ENCODE measurements around the gene TCF19. TPM values are rescaled to one million over a fixed set of nuclear protein-coding genes. Genes with fewer than 3 reads are reported as not detected.

Gene TCF19
- total RNA-seq, 2 donors from 2014 or later = 8.8 to 39.6 TPM

GRCh38 chr6:31205638-31206037, 47.2 kb downstream of the TCF19 start:
- intact Hi-C loops (cut with DNase I) = no loop called here
- TF ChIP-seq, protein P1, sequence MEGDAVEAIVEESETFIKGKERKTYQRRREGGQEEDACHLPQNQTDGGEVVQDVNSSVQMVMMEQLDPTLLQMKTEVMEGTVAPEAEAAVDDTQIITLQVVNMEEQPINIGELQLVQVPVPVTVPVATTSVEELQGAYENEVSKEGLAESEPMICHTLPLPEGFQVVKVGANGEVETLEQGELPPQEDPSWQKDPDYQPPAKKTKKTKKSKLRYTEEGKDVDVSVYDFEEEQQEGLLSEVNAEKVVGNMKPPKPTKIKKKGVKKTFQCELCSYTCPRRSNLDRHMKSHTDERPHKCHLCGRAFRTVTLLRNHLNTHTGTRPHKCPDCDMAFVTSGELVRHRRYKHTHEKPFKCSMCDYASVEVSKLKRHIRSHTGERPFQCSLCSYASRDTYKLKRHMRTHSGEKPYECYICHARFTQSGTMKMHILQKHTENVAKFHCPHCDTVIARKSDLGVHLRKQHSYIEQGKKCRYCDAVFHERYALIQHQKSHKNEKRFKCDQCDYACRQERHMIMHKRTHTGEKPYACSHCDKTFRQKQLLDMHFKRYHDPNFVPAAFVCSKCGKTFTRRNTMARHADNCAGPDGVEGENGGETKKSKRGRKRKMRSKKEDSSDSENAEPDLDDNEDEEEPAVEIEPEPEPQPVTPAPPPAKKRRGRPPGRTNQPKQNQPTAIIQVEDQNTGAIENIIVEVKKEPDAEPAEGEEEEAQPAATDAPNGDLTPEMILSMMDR (IDR thresholded peaks at IDR 0.05) = no peak
- Histone ChIP-seq H3K4me1 (peaks cover 7% of the 10 kb centered on the region), H3K9ac (ENCODE audit: low read depth in 2 of 2, low read length in 2 of 2) (no peak overlapping the region), H3K4me3 (no peak overlapping the region), H3K27me3 (no peaks in the 10 kb centered on the region), H3K36me3 (no peaks in the 10 kb centered on the region), H3K27ac (peak overlapping the region; percentile 24), H3K9me3 (no peaks in the 10 kb centered on the region)
- no peak for DNase-seq

DNA sequence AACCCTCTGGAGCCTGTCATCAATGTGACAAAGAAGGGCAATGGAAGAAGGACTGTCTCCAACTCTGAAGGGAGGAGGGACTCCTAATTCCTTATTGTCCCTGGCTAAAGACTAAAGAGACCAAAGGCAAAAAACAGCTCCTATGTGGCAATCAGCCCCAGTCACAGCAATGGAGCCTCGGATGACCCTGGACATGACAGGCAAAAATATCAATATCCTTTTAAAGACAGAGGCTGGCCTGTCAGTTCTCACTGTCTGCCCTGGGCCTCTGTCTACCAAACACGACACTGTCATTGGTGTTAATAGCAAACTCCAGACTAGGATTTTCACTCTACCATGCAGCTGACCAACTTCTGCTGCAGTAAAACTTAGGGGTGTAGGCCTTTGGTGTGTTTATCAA, 50.1 kb downstream of the TCF19 start:
- Histone ChIP-seq H3K4me1 (no peaks in the 10 kb centered on the region), H3K27me3 (no peaks in the 10 kb centered on the region), H3K27ac (no peak overlapping the region), H3K36me3 (no peaks in the 10 kb centered on the region), H3K9me3 (no peaks in the 10 kb centered on the region), H3K9ac (ENCODE audit: low read depth in 2 of 2, low read length in 2 of 2) (no peak overlapping the region), H3K4me3 (no peak overlapping the region)
- DNase-seq = no peak
- intact Hi-C loops (cut with DNase I) = no loop called here
- TF ChIP-seq, protein P1 (IDR thresholded peaks at IDR 0.05) = no peak

DNA sequence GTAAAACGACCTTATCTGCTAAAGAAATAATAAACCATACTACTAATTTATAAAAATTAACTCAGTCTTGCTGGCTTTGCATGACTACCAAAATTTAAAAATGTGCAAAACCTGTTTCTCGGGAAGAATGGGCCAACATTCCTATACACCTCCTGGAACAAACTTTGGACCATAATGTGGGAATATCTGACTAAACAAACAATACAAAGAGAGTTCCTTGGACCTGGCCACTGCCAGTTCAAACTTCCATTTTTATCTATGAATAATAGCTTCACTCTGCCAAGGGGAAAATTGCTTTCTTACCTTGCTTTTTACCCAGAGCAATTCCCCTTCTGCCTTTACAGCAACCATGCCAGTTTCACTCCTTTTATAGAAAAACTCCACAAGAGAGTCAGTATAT, 50.7 kb downstream of the TCF19 start:
- no peak for DNase-seq
- intact Hi-C loops (cut with DNase I) = no loop called here

DNA sequence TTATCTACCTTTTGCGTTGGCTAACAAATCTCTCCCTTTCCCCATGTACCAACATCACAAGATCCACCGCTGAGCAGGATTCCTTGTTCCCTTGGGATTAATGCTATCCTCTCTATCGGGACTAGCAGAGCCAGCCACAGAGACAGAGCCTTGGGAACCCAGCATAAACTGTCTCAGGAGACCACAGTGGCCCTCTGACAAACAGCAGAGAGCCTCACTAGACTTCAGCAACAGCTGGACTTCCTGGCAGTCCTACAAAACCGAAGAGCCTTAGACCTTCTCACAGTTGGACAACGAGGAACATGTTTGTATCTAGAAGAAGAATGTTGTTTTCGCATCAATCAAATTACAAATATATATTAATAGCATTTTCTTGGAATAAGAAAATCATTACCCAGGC, 51.7 kb downstream of the TCF19 start:
- Histone ChIP-seq H3K4me1 (no peaks in the 10 kb centered on the region), H3K4me3 (no peak overlapping the region), H3K27me3 (no peaks in the 10 kb centered on the region), H3K9me3 (no peaks in the 10 kb centered on the region), H3K36me3 (no peaks in the 10 kb centered on the region), H3K27ac (no peak overlapping the region), H3K9ac (ENCODE audit: low read depth in 2 of 2, low read length in 2 of 2) (no peak overlapping the region)
- intact Hi-C loops (cut with DNase I) = no loop called here
- TF ChIP-seq, protein P1 (IDR thresholded peaks at IDR 0.05) = no peak
- DNase-seq = no peak

More for the DNA sequence above, 50.7 kb downstream of the TCF19 start:
- H3K9me3 ChIP-seq = no peaks in the 10 kb centered on the region
- H3K36me3 ChIP-seq = no peaks in the 10 kb centered on the region
- H3K4me3 ChIP-seq = no peak overlapping the region
- H3K27ac ChIP-seq = no peak overlapping the region
- TF ChIP-seq, protein P1 (IDR thresholded peaks at IDR 0.05) = no peak
- no peaks in the 10 kb centered on the region for H3K4me1 ChIP-seq
- no peaks in the 10 kb centered on the region for H3K27me3 ChIP-seq
- no peak overlapping the region for H3K9ac ChIP-seq (ENCODE audit: low read depth in 2 of 2, low read length in 2 of 2)

GRCh38 chr6:31210741-31211532, 52.5 kb downstream of the TCF19 start:
- DNase-seq = no peak
- Histone ChIP-seq H3K9me3 (no peaks in the 10 kb centered on the region), H3K9ac (ENCODE audit: low read depth in 2 of 2, low read length in 2 of 2) (no peak overlapping the region), H3K27me3 (no peaks in the 10 kb centered on the region), H3K4me1 (peaks cover 3% of the 10 kb centered on the region), H3K27ac (no peak overlapping the region), H3K36me3 (no peaks in the 10 kb centered on the region), H3K4me3 (no peak overlapping the region)
- TF ChIP-seq, protein P1 (IDR thresholded peaks at IDR 0.05) = no peak
- intact Hi-C loops (cut with DNase I) = no loop called here

Other genes starting within 250 kb of the TCF19 start
- gene VARS2, start 244.4 kb upstream of the TCF19 start, total RNA-seq = 10 to 100 TPM; 27.5 to 55.6 TPM
- gene SFTA2, start 226.4 kb upstream of the TCF19 start, total RNA-seq = 1 to 10 TPM in 1 of 2 donors, not detected in 1; 1.3 TPM
- gene MUCL3, start 217.6 kb upstream of the TCF19 start, total RNA-seq = under 1 TPM in 1 of 2 donors, not detected in 1; 0.30 TPM
- gene MUC21, start 174.9 kb upstream of the TCF19 start, total RNA-seq = not detected
- not detected for gene MUC22, start 148.1 kb upstream of the TCF19 start, total RNA-seq
- gene C6orf15, start 46.0 kb upstream of the TCF19 start, total RNA-seq = not detected
- 1 to 10 TPM; 2.2 to 5.6 TPM for gene PSORS1C1, start 43.8 kb upstream of the TCF19 start, total RNA-seq
- not detected for gene CDSN, start 38.1 kb upstream of the TCF19 start, total RNA-seq
- gene PSORS1C2, start 19.5 kb upstream of the TCF19 start, total RNA-seq = not detected
- gene CCHCR1, start 787 bp upstream of the TCF19 start, total RNA-seq = 10 to 100 TPM; 31.8 to 55.4 TPM
- 1 to 10 TPM; 3.4 to 7.0 TPM for gene POU5F1, start 12.1 kb downstream of the TCF19 start, total RNA-seq
- 1,000 to 10,000 TPM in 1 of 2 donors, 100 to 1,000 TPM in 1; 576 to 1,321 TPM for gene HLA-C, start 113.5 kb downstream of the TCF19 start, total RNA-seq
- gene HLA-B, start 198.6 kb downstream of the TCF19 start, total RNA-seq = 1,000 to 10,000 TPM; 1,153 to 3,111 TPM
- gene MICA, start 245.0 kb downstream of the TCF19 start, total RNA-seq = 10 to 100 TPM; 15.0 to 26.7 TPM